IPS-18c (cell line): Measurements from ENCODE around the gene ASH1L.
"Not testable (repeated sequence)": the region's sequence is repeated elsewhere in the genome, so short reads cannot be mapped to it uniquely, and the experiment has no call there.

Experiments used
- H3K4me3 ChIP-seq: 2 replicates; pipeline ENCODE4 v1.7.0; 2013; ENCODE audit warnings: low read depth, mild to moderate bottlenecking, low read length, moderate library complexity; ENCODE audit not compliant: insufficient read depth
- H3K9me3 ChIP-seq: one replicate; pipeline ENCODE4 v1.6.1; 2013; ENCODE audit warnings: mild to moderate bottlenecking, low read length, moderate library complexity; ENCODE audit not compliant: control insufficient read depth, insufficient read depth

ASH1L gene

DNA sequence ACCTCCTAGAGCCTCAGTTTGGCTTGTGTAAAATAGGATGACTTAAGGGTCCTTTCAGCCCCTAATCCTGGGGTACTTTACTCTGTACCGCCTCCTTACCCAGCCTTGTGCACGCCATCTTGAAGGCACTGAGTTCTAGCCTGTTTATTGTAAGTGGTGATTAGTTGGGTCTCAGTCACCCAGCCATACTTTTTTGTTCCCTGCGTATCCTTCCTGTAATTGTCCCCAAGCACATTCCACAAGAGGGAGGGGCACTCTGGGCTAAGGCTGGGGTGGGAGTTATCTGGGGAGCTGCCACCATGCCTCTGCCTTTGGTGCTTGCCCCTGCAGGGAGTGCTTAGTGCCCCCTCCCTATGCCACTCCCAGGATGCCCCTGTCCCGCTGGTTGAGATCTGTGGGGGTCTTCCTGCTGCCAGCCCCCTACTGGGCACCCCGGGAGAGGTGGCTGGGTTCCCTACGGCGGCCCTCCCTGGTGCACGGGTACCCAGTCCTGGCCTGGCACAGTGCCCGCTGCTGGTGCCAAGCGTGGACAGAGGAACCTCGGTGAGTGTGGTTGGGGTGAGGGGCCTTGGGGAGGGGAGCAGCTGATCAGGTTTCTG, 253.1 kb downstream of the ASH1L start:
- H3K4me3 ChIP-seq: peak overlapping the region; percentile 99

DNA sequence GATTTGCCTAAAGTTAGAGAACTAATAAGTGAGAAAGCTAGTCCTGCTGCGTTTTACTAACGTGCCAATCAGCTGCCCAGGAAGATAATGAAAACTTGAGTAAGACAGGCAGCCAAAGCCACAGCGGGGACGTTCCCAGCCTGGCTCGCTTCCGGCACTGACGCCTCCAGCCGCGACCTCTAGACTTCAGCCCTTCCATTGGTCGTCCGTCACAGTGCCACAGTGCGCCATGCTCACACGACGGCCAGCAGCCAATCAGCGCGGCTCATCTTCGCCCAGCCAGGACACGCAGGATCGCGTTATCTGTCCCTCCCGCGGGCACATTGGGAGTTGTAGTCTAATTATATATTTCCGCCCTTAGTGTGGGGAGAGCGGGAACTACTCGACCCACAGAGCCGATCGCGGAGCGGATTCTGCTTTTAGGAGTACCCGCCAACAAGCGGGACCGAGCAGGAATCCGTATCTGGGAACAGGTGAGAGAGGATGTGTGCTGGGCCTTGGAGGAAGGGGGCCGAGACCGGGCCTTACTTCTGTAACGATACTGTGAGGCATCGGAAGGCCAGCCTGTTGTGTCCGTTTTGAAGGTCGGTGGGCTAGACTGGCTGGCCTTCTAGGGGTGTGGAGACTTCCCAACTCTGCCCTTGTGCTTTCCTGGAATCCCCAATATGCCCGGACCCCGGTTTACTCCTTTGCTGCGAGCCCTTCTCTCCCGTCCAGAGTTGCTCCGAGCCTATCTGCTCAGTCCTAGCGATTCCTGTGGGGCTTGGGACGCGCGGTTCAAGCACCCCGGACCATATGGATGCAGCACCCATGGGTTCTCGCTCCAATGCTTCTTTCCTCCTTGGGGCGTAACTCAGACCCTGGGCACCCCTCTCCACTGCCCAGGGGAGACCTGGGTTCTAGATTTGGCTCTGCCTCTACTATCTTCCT, 253.8 kb downstream of the ASH1L start, which contains the start of gene FDPS:
TSS of gene FDPS (plus strand) at position 374 of the 930 bp plus-strand sequence. CDS start 924 bp downstream, outside the sequence.
- Histone ChIP-seq H3K9me3 (no peaks in the 10 kb centered on the region), H3K4me3 (peak within 1 kb of the TSS; percentile 99)

More for the DNA sequence above, 253.1 kb downstream of the ASH1L start:
- H3K9me3 ChIP-seq: no peaks in the 10 kb centered on the region

DNA sequence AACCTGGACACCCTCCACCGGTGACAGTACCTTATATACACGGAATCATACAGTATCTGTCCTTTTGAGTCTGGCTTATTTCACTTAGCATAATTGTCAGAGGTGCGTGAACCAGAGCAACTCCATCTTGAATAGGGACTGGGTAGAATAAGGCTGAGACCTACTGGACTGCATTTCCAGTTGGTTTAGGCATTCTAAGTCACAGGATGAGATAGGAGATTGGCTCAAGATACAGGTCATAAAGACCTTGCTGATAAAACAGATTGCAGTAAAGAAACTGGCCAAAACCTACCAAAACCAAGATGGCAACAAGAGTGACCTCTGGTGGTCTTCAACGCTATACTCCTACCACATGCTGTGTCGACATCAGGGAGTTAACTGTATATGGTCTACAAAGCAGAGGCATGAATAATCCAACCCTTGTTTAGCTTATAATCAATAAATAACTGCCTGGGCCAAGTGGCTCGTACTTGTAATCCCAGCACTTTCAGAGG, 255.3 kb downstream of the ASH1L start:
- H3K4me3 ChIP-seq: no peak overlapping the region

DNA sequence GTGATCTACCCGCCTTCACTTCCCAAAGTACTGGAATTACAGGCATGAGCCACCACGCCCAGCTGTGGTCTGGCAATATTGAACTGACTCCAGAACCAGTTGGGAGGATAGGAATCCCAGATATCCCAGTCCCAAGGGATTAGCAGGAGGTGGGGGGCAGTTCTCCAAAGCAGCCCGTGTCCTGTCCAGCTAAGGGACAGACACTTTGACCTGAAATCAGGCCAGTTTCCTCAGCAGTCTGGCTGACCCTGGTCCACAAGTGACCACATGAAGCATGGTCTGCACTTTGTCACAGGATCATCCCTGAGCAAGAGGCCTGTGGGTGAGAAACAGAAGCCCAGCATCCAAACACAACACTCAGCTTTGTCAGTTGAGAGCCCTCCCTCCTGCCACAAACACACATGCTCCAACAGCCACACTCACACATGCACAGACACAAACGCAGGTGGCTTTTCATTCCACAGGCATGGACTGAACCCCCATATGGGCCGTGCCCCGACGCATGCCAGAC, 256.7 kb downstream of the ASH1L start:
- Histone ChIP-seq H3K4me3 (no peak overlapping the region), H3K9me3 (no peaks in the 10 kb centered on the region)

More for the DNA sequence above, 255.3 kb downstream of the ASH1L start:
- H3K9me3 ChIP-seq: no peaks in the 10 kb centered on the region

DNA sequence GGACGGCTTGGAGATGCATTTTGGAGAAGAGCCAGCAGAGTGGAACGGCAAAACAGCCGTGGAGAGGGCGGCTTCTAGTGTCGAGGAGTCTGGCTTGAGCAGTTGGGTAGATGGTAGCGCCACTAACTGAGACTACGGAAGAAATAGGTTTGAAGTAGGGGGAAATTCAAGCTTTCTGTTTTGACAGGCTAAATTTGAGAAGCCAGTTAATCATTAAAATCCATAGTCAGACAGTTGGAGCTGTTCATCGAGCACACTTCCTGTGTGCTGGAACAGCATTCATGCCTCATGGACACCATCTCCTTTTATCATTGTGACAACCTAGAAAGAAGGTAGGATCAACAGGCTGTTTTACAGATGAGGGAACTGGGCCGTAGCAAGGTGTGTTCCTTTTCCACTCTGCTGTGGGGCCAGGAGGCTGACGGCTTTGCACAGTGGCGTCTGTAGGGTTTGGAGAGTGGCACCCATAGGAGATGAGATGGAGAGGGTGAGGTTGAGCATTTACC, 258.0 kb downstream of the ASH1L start:
- no peak overlapping the region for H3K4me3 ChIP-seq
- no peaks in the 10 kb centered on the region for H3K9me3 ChIP-seq

DNA sequence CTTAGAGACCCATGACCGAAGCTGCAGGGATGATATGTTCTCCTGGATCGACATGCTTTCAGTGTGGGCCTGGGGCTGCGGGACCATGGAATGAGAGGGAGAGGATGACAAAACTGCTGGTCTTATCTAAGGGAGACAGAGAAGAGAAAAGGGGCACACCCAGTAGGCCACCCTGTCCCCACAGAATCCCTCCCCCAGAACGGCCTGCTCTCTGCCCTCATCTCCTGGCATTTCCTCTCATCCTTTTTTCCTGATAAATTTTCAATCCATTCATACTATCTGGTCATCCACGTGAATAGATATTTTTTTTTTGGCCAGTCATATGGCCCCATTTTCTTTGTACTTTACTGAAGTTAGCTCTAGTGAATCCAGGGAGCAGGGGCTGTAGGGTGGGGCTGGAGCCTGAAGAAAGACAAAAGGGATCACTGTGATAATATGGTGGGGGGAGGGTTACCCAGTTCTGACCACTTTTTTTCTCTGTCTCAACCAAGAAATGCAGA, 261.2 kb downstream of the ASH1L start, which contains the start of gene PKLR:
TSS of gene PKLR (minus strand) at position 97 of the 500 bp plus-strand sequence. CDS start at position 54, 43 bp downstream.
- Histone ChIP-seq H3K9me3 (no peaks in the 10 kb centered on the region), H3K4me3 (no peak within 1 kb of the TSS)

DNA sequence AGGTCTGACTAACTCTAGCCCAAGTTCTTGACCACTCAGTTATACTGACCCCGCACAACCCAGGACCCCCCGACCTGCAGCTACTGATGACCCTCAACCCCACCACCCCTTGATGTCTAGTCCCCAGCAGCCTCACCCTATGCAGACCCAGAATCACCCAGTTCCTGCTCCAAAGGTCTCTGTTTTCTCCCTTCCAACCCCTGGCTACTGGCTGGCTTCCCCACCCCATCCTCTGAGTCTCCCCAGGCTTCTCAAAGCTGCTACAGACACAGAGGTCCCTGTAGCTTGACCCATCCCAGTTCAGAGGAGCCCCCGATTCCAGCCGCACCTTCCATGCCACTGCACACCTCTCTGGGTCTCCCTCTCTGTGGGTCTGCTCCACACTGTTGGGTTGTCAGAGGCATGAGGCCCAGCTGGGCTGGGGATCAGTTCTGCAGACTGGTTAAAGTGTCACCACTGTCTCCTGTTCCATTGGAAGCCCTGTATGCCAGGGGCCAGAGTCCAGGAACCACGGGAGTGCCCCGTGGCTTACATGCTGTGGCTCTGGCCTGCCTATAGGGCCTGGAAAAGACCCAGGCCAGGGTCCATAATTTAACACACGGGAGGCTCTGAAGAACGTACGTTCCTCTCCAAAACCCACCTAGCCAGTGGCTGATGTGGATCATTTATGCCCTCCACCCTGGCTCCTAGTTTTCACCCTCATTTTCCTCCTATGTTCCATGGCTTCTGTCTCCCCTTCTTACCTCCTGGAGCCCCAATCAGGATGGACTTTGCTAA, 261.9 kb downstream of the ASH1L start:
- no peaks in the 10 kb centered on the region for H3K9me3 ChIP-seq
- H3K4me3 ChIP-seq: no peak overlapping the region

DNA sequence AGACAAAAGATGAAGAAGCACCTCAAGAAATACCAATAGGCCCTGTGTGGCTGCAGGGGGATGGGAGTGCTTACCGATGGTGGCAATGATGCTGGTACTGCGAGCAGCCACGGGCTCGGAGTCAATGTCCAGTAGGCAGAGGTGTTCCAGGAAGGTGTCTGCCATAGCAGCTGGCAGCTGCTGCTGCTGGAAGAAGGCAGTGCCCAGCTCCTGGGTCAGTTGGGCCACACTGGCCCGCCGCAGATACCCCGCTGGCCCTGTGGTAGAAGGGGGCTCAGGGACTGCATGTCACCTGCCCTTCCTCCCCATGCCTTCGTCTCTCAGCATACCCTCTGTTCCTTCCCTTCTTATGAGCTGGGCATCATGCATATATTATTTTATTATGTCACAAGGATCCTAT, 262.6 kb downstream of the ASH1L start:
- Histone ChIP-seq H3K4me3 (no peak overlapping the region), H3K9me3 (peaks cover 2% of the 10 kb centered on the region)

DNA sequence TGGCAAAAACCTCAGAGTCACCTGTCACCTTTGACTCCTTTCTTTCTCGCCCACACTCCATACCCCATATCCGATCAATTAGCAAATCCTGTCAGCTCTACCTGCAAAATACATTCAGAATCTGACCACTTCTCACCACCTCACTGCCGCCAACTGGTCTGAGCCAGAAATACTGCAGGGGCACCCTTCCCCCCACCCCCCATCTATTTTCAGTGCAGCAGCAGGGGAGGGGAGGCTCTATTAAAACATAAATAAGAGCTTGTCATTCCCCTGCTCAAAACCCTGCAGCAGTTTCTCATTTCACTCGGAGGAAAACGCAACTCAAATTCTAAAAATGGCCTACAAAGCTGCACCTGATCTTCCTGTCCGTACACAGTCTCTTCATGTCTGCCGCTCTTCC, 265.2 kb downstream of the ASH1L start:
- no peak overlapping the region for H3K4me3 ChIP-seq
- H3K9me3 ChIP-seq: peaks cover 2% of the 10 kb centered on the region

DNA sequence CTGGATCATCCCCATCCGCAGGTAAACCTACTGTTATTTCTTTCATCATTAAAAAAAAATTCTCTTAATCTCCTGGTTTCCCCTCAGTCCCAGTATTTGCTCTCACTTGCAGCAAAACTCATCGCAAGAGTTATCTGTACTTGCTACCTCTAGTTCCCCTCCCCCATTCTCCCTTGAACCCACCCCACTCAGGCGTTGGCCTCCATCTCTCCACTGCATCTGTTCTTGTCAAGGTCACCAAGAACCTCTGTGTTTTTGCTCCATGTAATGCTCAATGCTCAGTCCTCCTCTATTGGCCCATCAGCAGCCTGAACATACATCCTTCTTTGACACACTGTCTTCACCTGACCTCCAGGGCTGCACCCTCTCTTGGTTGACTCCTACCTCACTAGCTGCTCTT, 265.9 kb downstream of the ASH1L start:
- Histone ChIP-seq H3K9me3 (peaks cover 2% of the 10 kb centered on the region), H3K4me3 (no peak overlapping the region)

DNA sequence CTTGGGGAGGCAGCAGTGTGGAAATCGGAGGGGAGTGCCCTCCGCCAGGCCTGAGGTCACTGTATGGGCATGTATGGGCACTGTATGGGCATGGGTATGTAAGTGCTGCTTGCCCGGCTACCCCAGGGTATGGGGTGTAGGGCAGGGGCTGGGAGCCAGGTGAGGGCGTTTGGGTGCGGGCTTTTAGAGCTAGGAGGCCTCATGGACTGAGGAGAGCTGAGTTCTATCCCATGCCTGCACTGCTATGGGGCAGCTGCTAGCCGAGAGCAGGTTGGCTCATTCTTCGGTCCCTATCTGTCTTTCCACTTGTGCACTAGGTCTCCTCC, 266.7 kb downstream of the ASH1L start:
- H3K4me3 ChIP-seq: peak overlapping the region; percentile 87
- peaks cover 2% of the 10 kb centered on the region for H3K9me3 ChIP-seq

DNA sequence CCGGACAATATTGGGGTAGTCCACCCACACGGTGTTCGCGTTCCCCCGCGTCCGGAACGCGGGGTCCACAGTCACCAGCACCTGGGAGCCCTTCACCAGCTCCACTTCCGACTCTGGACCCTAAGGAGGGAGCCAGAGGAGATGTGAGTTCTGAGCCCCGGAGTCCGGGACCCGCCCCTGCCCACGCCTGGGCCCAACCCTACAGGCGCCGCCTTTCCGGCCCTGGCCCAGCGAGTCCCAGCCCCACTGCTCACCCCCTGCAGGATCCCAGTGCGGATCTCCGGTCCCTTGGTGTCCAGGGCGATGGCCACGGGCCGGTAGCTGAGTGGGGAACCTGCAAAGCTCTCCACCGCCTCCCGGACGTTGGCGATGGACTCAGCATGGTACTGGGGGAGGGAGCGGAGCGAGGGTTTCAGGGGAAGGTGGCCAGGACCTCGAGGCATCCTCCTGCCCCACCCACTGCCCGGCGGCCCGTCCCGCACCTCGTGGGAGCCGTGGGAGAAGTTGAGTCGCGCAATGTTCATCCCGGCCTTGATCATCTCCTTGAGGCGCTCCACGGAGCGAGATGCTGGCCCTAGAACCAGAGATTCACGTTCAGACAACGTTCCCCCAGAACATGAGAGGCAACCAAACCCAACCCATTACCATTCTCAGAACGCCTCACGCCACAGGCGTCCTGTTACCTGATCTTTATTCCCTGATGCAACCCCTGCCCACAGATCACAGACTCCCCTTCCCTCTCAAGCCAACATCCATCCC, 267.2 kb downstream of the ASH1L start:
- Histone ChIP-seq H3K9me3 (peaks cover 2% of the 10 kb centered on the region), H3K4me3 (peak overlapping the region; percentile 87)

DNA sequence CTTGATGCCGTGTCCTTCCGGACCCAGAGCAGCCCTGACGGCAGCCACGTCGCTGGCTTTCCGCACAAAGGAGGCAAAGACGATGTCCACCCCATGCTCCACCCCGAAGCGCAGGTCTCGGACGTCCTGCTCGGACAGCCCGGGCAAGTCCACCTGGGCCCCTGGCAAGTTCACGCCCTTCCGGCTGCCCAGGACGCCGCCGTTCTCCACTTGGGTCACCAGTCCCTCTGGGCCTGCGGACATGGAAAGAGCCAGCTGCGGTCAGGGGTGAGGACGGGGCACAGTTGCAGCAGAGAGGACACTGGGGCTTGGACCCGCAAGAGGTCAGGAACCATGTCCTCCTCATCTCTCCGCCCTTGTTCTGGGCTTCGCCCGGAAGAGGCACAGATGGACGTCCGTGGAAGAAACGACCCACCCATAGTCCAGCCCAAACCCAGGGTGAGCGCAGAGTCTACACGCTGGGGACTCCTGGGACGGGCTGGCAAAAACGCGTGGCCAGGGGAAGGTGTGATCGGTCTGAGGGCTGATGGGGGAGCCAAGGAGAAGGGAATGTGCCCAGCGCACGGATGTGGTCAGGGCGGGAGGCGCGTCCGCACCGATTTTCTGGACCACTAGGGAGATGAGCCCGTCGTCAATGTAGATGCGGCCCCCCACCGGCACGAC, 268.0 kb downstream of the ASH1L start:
- H3K9me3 ChIP-seq: peaks cover 2% of the 10 kb centered on the region
- H3K4me3 ChIP-seq: peak overlapping the region; percentile 87

DNA sequence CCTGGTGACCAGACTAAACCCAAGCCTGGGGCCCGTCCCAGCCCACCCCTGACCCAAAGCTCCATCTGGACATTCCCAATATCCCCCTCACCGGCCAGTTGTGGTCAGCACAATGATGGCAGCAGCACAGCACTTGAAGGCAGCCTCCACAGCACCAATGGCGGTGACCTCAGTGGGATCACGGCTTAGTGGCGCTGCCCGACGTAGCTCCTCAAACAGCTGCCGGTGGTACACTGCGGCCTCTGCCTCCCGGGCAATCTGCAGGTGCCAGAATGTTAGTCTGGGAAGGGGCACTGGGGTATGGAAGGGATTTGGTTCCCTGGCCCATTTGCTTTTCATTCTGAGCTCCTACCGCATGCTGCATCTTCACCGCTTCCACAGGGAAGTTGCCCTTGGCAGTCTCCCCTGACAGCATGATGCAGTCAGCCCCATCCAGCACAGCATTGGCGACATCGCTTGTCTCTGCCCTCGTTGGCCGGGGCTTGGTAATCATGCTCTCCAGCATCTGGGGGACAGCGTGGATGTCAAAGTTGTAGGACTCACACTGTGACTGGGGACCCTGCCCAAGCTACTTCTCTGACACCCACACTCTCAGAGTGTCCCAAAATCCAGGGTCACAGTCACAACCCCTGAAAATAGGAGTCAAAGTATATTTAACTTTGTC, 269.4 kb downstream of the ASH1L start:
- Histone ChIP-seq H3K4me3 (no peak overlapping the region), H3K9me3 (peaks cover 2% of the 10 kb centered on the region)

DNA sequence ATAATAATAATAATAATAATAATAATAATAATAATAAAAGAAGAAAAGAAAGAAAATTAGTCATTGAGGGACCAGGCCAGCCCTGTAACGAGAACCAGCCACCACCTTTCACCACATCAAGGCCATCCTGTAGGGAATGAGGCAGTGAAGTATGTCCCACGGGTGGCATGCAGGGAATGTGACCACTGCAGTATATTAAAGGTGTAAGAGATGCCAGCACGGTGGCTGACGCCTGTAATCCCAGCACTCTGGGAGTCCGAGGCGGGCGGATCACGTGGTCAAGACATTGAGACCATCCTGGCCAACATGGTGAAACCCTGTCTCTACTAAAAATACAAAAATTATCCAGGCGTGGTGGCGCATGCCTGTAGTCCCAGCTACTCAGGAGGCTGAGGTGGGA, 271.6 kb downstream of the ASH1L start:
- H3K4me3 ChIP-seq, H3K9me3 ChIP-seq: not testable (repeated sequence)
